K562 (cell line): ENCODE results near the gene SLC19A1. TPM values are rescaled to one million over a fixed set of nuclear protein-coding genes. Genes with fewer than 3 reads are reported as not detected.

Experiments used
- ATAC-seq: fragments of 200-7000 bp; cut with Tn5 transposase; 3 replicates; pipeline ENCODE4 v1.9.1; 2020; ENCODE audit warnings: moderate library complexity
- BruUV-seq: library from RNA; stranded (reverse); fragments of 400-500 nt; replicated peaks from 2 replicates; lab custom pipeline; 2021; lab: Mats Ljungman, UMichigan
- CTCF ChIA-PET: fragments of 300-600 bp; formaldehyde crosslinking; extraction: SDS; loops from one replicate; lab custom pipeline; 2021; ENCODE audit warnings: low intra/inter-chr PET ratio; lab: Yijun Ruan, JAX
- POLR2A ChIA-PET: fragments of 300-600, 350-650 bp; sonication (Branson Sonifier 250); formaldehyde crosslinking; extraction: SDS; loops from one replicate; lab custom pipeline; 2021; ENCODE audit warnings: antibody characterized with exemption, inconsistent platforms; lab: Yijun Ruan, JAX
- DNase-seq, 4 experiments: peaks; one replicate each; pipeline versions ENCODE4 v3.0.0 to v3.0.0-alpha.2; 2011 to 2018; ENCODE audit warnings: low spot score in 3 of 4, mixed read lengths in 3 of 4; ENCODE audit errors: extremely low read depth in 1 of 4
- FAIRE-seq: peaks from 2 replicates; lab custom pipeline; 2011; peaks lifted over from hg19 to GRCh38; lab: Jason Lieb, UNC
- H2AFZ ChIP-seq: 2 replicates; pipeline ENCODE4 v1.6.0; 2011; ENCODE audit warnings: low read depth, low read length, control low read depth, inconsistent platforms
- H3K27ac ChIP-seq: fragments of 200-600 bp; 3 replicates; pipeline ENCODE4 v1.8.0; 2011; ENCODE audit warnings: low read depth, mild to moderate bottlenecking, control low read depth, inconsistent platforms, low read length, moderate library complexity, mixed read lengths; ENCODE audit errors: extremely low read depth
- H3K27me3 ChIP-seq, 2 experiments: fragments of 300-600 bp in 1 of 2; 2 replicates in 1 of 2; 3 replicates in 1 of 2; pipeline versions ENCODE4 v1.6.0 to v1.8.0; 2011; ENCODE audit warnings: inconsistent platforms in 2 of 2, low read length in 2 of 2, mild to moderate bottlenecking in 1 of 2, mixed read lengths in 1 of 2, moderate library complexity in 1 of 2; ENCODE audit not compliant: control insufficient read depth in 2 of 2, insufficient read depth in 2 of 2
- H3K36me3 ChIP-seq: fragments of 300-600 bp; 3 replicates; pipeline ENCODE4 v1.8.0; 2011; ENCODE audit warnings: mild to moderate bottlenecking, low read length, inconsistent platforms; ENCODE audit not compliant: control insufficient read depth, insufficient read depth
- H3K4me1 ChIP-seq, 2 experiments: fragments of 200-600 bp in 1 of 2; replicated peaks in 1 of 2; 2 replicates in 1 of 2; 3 replicates in 1 of 2; pipeline versions ENCODE4 v1.5.1 to v1.8.0; 2011; ENCODE audit warnings: inconsistent platforms in 2 of 2, low read length in 2 of 2, mild to moderate bottlenecking in 1 of 2, mixed read lengths in 1 of 2, moderate library complexity in 1 of 2; ENCODE audit not compliant: control insufficient read depth in 2 of 2, insufficient read depth in 2 of 2
- H3K4me2 ChIP-seq: 2 replicates; pipeline ENCODE4 v1.6.1; 2011; ENCODE audit warnings: low read length, control low read depth, inconsistent platforms, mixed read lengths; ENCODE audit not compliant: insufficient read depth
- H3K4me3 ChIP-seq: fragments of 200-600 bp; sonication (generic), shearing (Covaris generic); 2 replicates; pipeline ENCODE4 v1.5.1; 2016; ENCODE audit warnings: control low read depth, inconsistent platforms
- H3K79me2 ChIP-seq: fragments of 200-600 bp; 3 replicates; pipeline ENCODE4 v1.8.0; 2011; ENCODE audit warnings: low read length, inconsistent platforms; ENCODE audit not compliant: control insufficient read depth, insufficient read depth
- H3K9ac ChIP-seq, 2 experiments: 2 replicates each; pipeline versions ENCODE4 v1.6.0 to v1.6.1; 2011; ENCODE audit warnings: low read depth in 2 of 2, low read length in 2 of 2, control low read depth in 1 of 2, inconsistent platforms in 1 of 2, mild to moderate bottlenecking in 1 of 2, mixed read lengths in 1 of 2; ENCODE audit not compliant: insufficient read depth in 1 of 2
- H3K9me1 ChIP-seq: one replicate; pipeline ENCODE4 v1.6.0; 2011; ENCODE audit warnings: inconsistent platforms, mild to moderate bottlenecking, low read length, moderate library complexity; ENCODE audit not compliant: control insufficient read depth, insufficient read depth
- H3K9me3 ChIP-seq: replicated peaks from 2 replicates; pipeline ENCODE4 v1.5.1; 2011; ENCODE audit warnings: low read depth, low read length, inconsistent platforms; ENCODE audit not compliant: control insufficient read depth, insufficient read depth
- H4K20me1 ChIP-seq: replicated peaks from 2 replicates; pipeline ENCODE4 v1.6.1; 2011; ENCODE audit warnings: low read length, inconsistent platforms, mixed read lengths; ENCODE audit not compliant: control insufficient read depth, insufficient read depth
- KHSRP ChIP-seq: fragments of 450-650 bp; IDR thresholded peaks from 2 replicates; pipeline ENCODE4 v1.6.1; 2017
- ZNF146 ChIP-seq: IDR thresholded peaks from one replicate; pipeline ENCODE4 v1.6.1; 2018; ENCODE audit warnings: missing compliant biosample characterization; ENCODE audit not compliant: unreplicated experiment
- ZNF165 ChIP-seq: fragments of 250-450 bp; sonication (Bioruptor Pico); IDR thresholded peaks from 2 replicates; pipeline ENCODE4 v1.4.0; 2020; ENCODE audit warnings: borderline replicate concordance
- WGBS: fragments of 100-300 bp; shearing (Covaris generic); methylation state at CpG from one replicate; pipeline ENCODE4 v1.1.6; 2016; ENCODE audit warnings: low coverage, mixed read lengths; ENCODE audit not compliant: insufficient coverage; ENCODE audit errors: missing lambda C conversion rate; 5-methylcytosine and 5-hydroxymethylcytosine counted together
- in situ Hi-C: fragments of 300-500 bp; cut with MboI; formaldehyde crosslinking; loops from 4 replicates; pipeline ENCODE4 v1.15.0; 2018; ENCODE audit warnings: inconsistent platforms, mixed read lengths
- intact Hi-C: fragments of 100-400 bp; cut with micrococcal nuclease; formaldehyde crosslinking; loops from 2 replicates; pipeline ENCODE4 v1.14.2; 2022
- polyA plus RNA-seq, 8 experiments: library from polyadenylated mRNA; depleted of rRNA in 4 of 8; stranded (reverse) in 5 of 8; unstranded in 3 of 8; fragments of >200 nt; fragmentation: Nextera tagmentation in 2 of 8; fragmentation: Illumina TruSeq in 1 of 8; extraction: Ambion mirVana in 2 of 8; extraction: Trizol in 1 of 8; gene quantifications; 2 replicates each; pipeline versions ENCODE4 v1.2.1 to v1.2.3, GENCODE V29; 2011 to 2014; ENCODE audit warnings: inconsistent platforms in 1 of 8, missing spikeins in 1 of 8
- total RNA-seq, 7 experiments: library from RNA; depleted of rRNA in 6 of 7; stranded (reverse); fragments of >200 nt in 6 of 7; fragmentation: Illumina TruSeq in 2 of 7; extraction: Trizol in 2 of 7; gene quantifications; 2 replicates each; pipeline versions ENCODE4 v1.2.1 to v1.2.3, GENCODE V29; 2011 to 2021; ENCODE audit warnings: low replicate concordance in 1 of 7
- TF ChIP-seq, protein P1 (sequence below): sonication (generic); formaldehyde crosslinking; IDR thresholded peaks from 2 replicates; pipeline ENCODE4 v1.8.0; 2023; ENCODE audit warnings: mild to moderate bottlenecking, missing genetic modification reagents

SLC19A1 gene
- total and polyA plus RNA-seq, 9 of the 15 experiments (the other 6 are each of a cell fraction or from before 2014, with no cell fraction given), result 0.65 to 88.7 (median 12.0) TPM

DNA sequence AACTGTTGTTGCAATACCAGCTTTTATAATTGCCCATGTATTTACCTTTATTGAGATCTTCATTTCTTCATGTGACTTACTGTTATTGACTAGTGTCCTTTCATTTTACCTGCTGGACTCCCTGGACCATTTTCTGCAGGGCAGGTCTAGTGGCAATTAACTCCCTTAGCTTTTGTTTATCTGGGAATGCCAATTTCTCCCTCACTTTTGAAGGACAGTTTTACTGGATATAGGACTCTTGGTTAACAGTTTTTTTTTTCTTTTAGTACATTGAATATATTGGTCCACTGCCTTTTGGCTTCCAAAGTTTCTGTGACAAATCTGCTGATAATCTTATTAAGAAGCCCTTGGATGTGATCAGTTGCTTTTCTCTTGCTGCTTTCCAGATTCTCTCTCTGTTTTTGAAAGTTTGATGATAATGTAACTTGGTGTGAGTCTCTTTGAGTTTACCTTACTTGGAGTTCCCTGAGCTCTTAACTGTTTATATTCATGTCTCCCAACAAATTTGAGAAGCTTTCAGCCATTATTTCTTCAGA lies 80.4 kb downstream of the SLC19A1 start (continued):
- no peak for TF ChIP-seq ZNF146 (CRISPR knock-in tag)

DNA sequence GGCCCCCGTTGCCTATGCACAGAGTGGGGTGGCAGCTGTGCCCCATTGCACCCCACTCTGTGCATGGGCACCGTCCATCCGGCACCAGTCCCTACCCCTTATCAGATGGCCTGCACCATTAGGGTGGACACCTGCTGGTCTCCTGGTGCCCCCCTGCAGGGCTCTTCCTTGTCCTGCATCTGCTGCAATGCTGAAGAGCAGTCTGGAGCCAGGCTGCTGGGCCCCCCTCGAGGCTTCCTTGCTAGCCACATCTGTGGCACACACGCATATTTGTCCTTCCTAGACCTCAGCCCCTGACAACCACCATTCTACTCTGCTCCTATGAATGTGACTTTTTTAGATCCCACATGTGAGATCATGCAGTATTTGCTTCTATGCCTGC lies 80.9 kb downstream of the SLC19A1 start:
- ATAC-seq, result no peak
- in situ Hi-C loops, result loop anchor here (5.0 kb wide), 1 partner anchor 351 kb away; no protein-coding TSS in a partner anchor

More for the DNA sequence above, 80.9 kb downstream of the SLC19A1 start:
- H3K9me1 ChIP-seq, result peaks cover 3% of the 10 kb centered on the region
- peaks cover 49% of the 10 kb centered on the region for H4K20me1 ChIP-seq
- 21% methylated on average over 5 of the region's 5 CpGs for WGBS
- ChIA-PET CTCF (no interaction called here), POLR2A (interaction anchor here (0.6 kb wide), 1 partner anchor 10 kb away, joined by 4 read pairs; no protein-coding TSS in a partner anchor)
- no peak overlapping the region for H2AFZ ChIP-seq
- no peak for TF ChIP-seq ZNF146 (CRISPR knock-in tag)
- no peak for TF ChIP-seq ZNF165
- TF ChIP-seq, protein P1, sequence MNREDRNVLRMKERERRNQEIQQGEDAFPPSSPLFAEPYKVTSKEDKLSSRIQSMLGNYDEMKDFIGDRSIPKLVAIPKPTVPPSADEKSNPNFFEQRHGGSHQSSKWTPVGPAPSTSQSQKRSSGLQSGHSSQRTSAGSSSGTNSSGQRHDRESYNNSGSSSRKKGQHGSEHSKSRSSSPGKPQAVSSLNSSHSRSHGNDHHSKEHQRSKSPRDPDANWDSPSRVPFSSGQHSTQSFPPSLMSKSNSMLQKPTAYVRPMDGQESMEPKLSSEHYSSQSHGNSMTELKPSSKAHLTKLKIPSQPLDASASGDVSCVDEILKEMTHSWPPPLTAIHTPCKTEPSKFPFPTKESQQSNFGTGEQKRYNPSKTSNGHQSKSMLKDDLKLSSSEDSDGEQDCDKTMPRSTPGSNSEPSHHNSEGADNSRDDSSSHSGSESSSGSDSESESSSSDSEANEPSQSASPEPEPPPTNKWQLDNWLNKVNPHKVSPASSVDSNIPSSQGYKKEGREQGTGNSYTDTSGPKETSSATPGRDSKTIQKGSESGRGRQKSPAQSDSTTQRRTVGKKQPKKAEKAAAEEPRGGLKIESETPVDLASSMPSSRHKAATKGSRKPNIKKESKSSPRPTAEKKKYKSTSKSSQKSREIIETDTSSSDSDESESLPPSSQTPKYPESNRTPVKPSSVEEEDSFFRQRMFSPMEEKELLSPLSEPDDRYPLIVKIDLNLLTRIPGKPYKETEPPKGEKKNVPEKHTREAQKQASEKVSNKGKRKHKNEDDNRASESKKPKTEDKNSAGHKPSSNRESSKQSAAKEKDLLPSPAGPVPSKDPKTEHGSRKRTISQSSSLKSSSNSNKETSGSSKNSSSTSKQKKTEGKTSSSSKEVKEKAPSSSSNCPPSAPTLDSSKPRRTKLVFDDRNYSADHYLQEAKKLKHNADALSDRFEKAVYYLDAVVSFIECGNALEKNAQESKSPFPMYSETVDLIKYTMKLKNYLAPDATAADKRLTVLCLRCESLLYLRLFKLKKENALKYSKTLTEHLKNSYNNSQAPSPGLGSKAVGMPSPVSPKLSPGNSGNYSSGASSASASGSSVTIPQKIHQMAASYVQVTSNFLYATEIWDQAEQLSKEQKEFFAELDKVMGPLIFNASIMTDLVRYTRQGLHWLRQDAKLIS (CRISPR knock-in tag), result no peak
- TF ChIP-seq KHSRP, result no peak
- peaks cover 12 to 33% of the 10 kb centered on the region in 2 experiments; a peak in 4 of 5 replicates for H3K27me3 ChIP-seq
- no peaks in the 10 kb centered on the region for H3K9me3 ChIP-seq
- H3K27ac ChIP-seq, result no peak overlapping the region
- DNase-seq (no peak), FAIRE-seq (no peak)
- H3K4me1 ChIP-seq, result peaks cover 0 to 47% of the 10 kb centered on the region in 2 experiments; a peak in 3 of 5 replicates
- no TSS peak for BruUV-seq
- H3K9ac ChIP-seq, result no peak overlapping the region
- no peak overlapping the region for H3K4me3 ChIP-seq
- H3K79me2 ChIP-seq, result no peaks in the 10 kb centered on the region
- no peak overlapping the region for H3K4me2 ChIP-seq
- H3K36me3 ChIP-seq, result no peaks in the 10 kb centered on the region
- intact Hi-C loops, result no loop called here
